CD14-positive monocyte (primary cell): ENCODE data around the gene RRAS. TPM values are rescaled to one million over a fixed set of nuclear protein-coding genes. Genes with fewer than 3 reads are reported as not detected.

ENCODE experiments used
- DNase-seq, 3 donors: peaks; one replicate each; pipeline ENCODE4 v3.0.0-alpha.2; 2011 to 2022
- H2AFZ ChIP-seq: 2 replicates; pipeline ENCODE4 v1.6.0; 2012; ENCODE audit warnings: mild to moderate bottlenecking, low read depth, low read length, inconsistent platforms; ENCODE audit not compliant: insufficient read depth, poor library complexity, severe bottlenecking
- H3K27ac ChIP-seq, 2 donors: 1 replicate in 1 of 2; 2 replicates in 1 of 2; pipeline ENCODE4 v1.5.1; 2012 to 2013; ENCODE audit warnings: low read length in 2 of 2, control low read depth in 1 of 2, inconsistent platforms in 1 of 2, low read depth in 1 of 2, mild to moderate bottlenecking in 1 of 2
- H3K27me3 ChIP-seq, 2 donors: one replicate each; pipeline versions ENCODE4 v1.6.0 to v1.6.1; 2011 to 2013; ENCODE audit warnings: low read length in 2 of 2; ENCODE audit not compliant: control insufficient read depth in 2 of 2, insufficient read depth in 2 of 2
- H3K36me3 ChIP-seq, 2 donors: replicated peaks in 1 of 2; 1 replicate in 1 of 2; 2 replicates in 1 of 2; pipeline versions ENCODE4 v1.5.1 to v1.6.1; 2012 to 2013; ENCODE audit warnings: low read length in 2 of 2, control low read depth in 1 of 2, inconsistent platforms in 1 of 2, mild to moderate bottlenecking in 1 of 2; ENCODE audit not compliant: insufficient read depth in 2 of 2, control insufficient read depth in 1 of 2
- H3K4me1 ChIP-seq, 2 donors: 1 replicate in 1 of 2; 2 replicates in 1 of 2; pipeline versions ENCODE4 v1.5.1 to v1.6.1; 2012 to 2013; ENCODE audit warnings: low read length in 2 of 2, control low read depth in 1 of 2, inconsistent platforms in 1 of 2, mild to moderate bottlenecking in 1 of 2, moderate library complexity in 1 of 2; ENCODE audit not compliant: insufficient read depth in 2 of 2, control insufficient read depth in 1 of 2
- H3K4me2 ChIP-seq: replicated peaks from 2 replicates; pipeline ENCODE3; 2012; ENCODE audit warnings: low read length, moderate library complexity, mild to moderate bottlenecking; ENCODE audit not compliant: poor library complexity, severe bottlenecking; ENCODE audit errors: extremely low read depth
- H3K4me3 ChIP-seq, 3 experiments: fragments of 200-600 bp in 1 of 3; sonication (generic) in 1 of 3; replicated peaks in 1 of 3; 1 replicate in 2 of 3; 2 replicates in 1 of 3; pipeline ENCODE4 v1.5.1; 2011 to 2013; ENCODE audit warnings: low read length in 3 of 3, mild to moderate bottlenecking in 3 of 3, control low read depth in 2 of 3, low read depth in 2 of 3, inconsistent platforms in 1 of 3, moderate library complexity in 1 of 3
- H3K79me2 ChIP-seq: 2 replicates; pipeline ENCODE4 v1.6.0; 2012; ENCODE audit warnings: mild to moderate bottlenecking, control low read depth, inconsistent platforms, low read length, moderate library complexity; ENCODE audit not compliant: insufficient read depth
- H3K9ac ChIP-seq: 2 replicates; pipeline ENCODE4 v1.6.0; 2017; ENCODE audit warnings: low read length, mild to moderate bottlenecking; ENCODE audit not compliant: insufficient read depth, poor library complexity, severe bottlenecking
- H3K9me3 ChIP-seq, 2 donors: replicated peaks in 1 of 2; 1 replicate in 1 of 2; 2 replicates in 1 of 2; pipeline versions ENCODE4 v1.5.1 to v1.6.1; 2012 to 2013; ENCODE audit warnings: low read length in 2 of 2, control low read depth in 1 of 2; ENCODE audit not compliant: control insufficient read depth in 1 of 2, insufficient read depth in 1 of 2
- H4K20me1 ChIP-seq: 2 replicates; pipeline ENCODE4 v1.6.0; 2012; ENCODE audit warnings: mild to moderate bottlenecking, low read length, control low read depth, moderate library complexity; ENCODE audit not compliant: insufficient read depth
- H3K27ac Mint-ChIP-seq, 7 donors: one replicate each; pipeline ENCODE4 v1.8.0; 2020; ENCODE audit warnings: mild to moderate bottlenecking in 7 of 7, mixed read lengths in 7 of 7, moderate library complexity in 6 of 7, inconsistent platforms in 2 of 7
- H3K27me3 Mint-ChIP-seq, 3 donors: one replicate each; pipeline ENCODE4 v1.8.0; 2021 to 2022; ENCODE audit warnings: low read depth in 3 of 3, mild to moderate bottlenecking in 3 of 3, mixed read lengths in 3 of 3, moderate library complexity in 3 of 3, inconsistent platforms in 1 of 3
- H3K36me3 Mint-ChIP-seq, 2 donors: one replicate each; pipeline ENCODE4 v1.8.0; 2020; ENCODE audit warnings: mixed read lengths in 2 of 2, inconsistent platforms in 1 of 2, mild to moderate bottlenecking in 1 of 2
- H3K4me1 Mint-ChIP-seq: one replicate; pipeline ENCODE4 v1.8.0; 2020; ENCODE audit warnings: mild to moderate bottlenecking, mixed read lengths
- H3K4me3 Mint-ChIP-seq, 2 donors: one replicate each; pipeline ENCODE4 v1.8.0; 2020; ENCODE audit warnings: mild to moderate bottlenecking in 2 of 2, mixed read lengths in 2 of 2, moderate library complexity in 1 of 2
- H3K9me3 Mint-ChIP-seq, 7 donors: one replicate each; pipeline ENCODE4 v1.8.0; 2020 to 2022; ENCODE audit warnings: mixed read lengths in 7 of 7, mild to moderate bottlenecking in 6 of 7, moderate library complexity in 6 of 7, inconsistent platforms in 2 of 7
- CTCF ChIP-seq: fragments of 200-600 bp; IDR thresholded peaks from one replicate; pipeline ENCODE4 v1.8.0; 2022; ENCODE audit warnings: antibody characterized with exemption, mild to moderate bottlenecking
- WGBS: methylation state at CpG from one replicate; pipeline ENCODE4 v1.1.5; 2013; ENCODE audit warnings: missing lambda C conversion rate; ENCODE audit not compliant: insufficient coverage; 5-methylcytosine and 5-hydroxymethylcytosine counted together
- intact Hi-C, 2 donors: fragments of 100-400 bp; cut with micrococcal nuclease; formaldehyde crosslinking; loops; one replicate each; pipeline versions ENCODE4 v1.15.0 to v1.15.1; 2023
- polyA plus RNA-seq, 3 donors: library from polyadenylated mRNA; depleted of rRNA in 1 of 3; unstranded in 2 of 3; stranded (reverse) in 1 of 3; fragments of 300-500 nt in 2 of 3; fragments of >200 nt in 1 of 3; fragmentation: Illumina TruSeq in 2 of 3; gene quantifications; 1 replicate in 2 of 3; 2 replicates in 1 of 3; pipeline ENCODE4 v1.2.3, GENCODE V29; 2012 to 2021

Gene RRAS
- polyA plus RNA-seq, 3 donors = 74.9 to 91.7 (median 80.0) TPM

DNA sequence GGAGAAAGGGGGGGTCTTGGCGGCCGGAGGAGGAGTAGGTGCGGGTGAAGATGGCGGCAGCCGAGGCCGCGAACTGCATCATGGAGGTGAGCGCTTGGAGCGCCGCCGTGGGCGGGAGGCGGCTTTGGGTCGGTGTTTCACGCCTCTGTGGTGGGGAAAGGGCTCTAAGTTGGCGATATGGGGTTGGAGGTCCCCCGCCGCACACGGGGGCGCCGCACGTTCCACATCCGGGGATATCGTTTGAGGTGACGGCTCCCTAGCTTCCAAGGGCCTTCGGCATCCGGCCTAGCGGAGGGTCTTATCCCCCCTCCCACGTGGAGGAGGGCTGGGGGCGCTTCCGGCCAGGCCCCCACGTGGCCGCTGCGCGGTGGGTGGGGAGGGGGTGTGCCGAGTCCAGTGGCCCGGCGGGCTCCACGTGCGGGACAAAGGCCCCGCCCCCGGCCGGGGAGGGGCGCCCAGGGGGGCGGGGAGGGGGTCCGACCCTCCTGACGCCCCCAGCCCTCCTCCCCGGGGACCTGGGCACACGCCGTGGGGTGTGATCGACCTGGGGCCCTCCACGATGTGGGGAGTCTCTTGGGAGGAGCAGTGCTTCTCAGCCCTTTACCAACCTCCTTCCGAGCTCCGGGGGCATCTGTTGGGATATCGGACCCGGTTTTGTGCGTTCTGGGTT is 37.4 kb upstream of the RRAS start, which contains the start of gene PRMT1:
PRMT1 (plus strand) TSS at position 41 of the 670 bp plus-strand sequence; CDS start at position 51, 10 bp downstream.
- no peaks in the 10 kb centered on the region for H3K27me3 ChIP-seq
- peak within 1 kb of the TSS; percentile 91 to 98 for H3K27ac ChIP-seq
- H3K4me1 ChIP-seq = peaks cover 24 to 38% of the 10 kb centered on the region in 2 donors
- peaks cover 13 to 17% of the 10 kb centered on the region in 2 donors for H3K36me3 Mint-ChIP-seq
- peaks cover 0 to 2% (median 0%) of the 10 kb centered on the region in 7 donors for H3K9me3 Mint-ChIP-seq
- H3K4me3 ChIP-seq = peak within 1 kb of the TSS; percentile 92 to 98 (median 93)
- peak within 1 kb of the TSS; percentile 79 for H2AFZ ChIP-seq
- no peak for DNase-seq
- peaks cover 19% of the 10 kb centered on the region for H3K4me1 Mint-ChIP-seq
- H4K20me1 ChIP-seq = peaks cover 25% of the 10 kb centered on the region
- H3K36me3 ChIP-seq = peaks cover 7 to 8% of the 10 kb centered on the region in 2 donors
- peaks cover 0 to 5% (median 0%) of the 10 kb centered on the region in 3 donors for H3K27me3 Mint-ChIP-seq
- H3K9me3 ChIP-seq = no peaks in the 10 kb centered on the region
- no peak for TF ChIP-seq CTCF
- WGBS = 0% methylated on average over 27 of the region's 57 CpGs
- peak within 1 kb of the TSS; percentile 100 for H3K4me2 ChIP-seq
- peak within 1 kb of the TSS; percentile 96 for H3K4me3 Mint-ChIP-seq
- intact Hi-C loops = loop anchor here (2.0 to 10.0 kb wide), 7 partner anchors 35 to 205 kb away; partner anchors contain the start of genes PRR12 (in 2 of the 2), RPS11 (in 2 of the 2), SCAF1 (in 2 of the 2) and AKT1S1 (in 1 of the 2)
- H3K79me2 ChIP-seq = peaks cover 37% of the 10 kb centered on the region
- H3K9ac ChIP-seq = peak within 1 kb of the TSS; percentile 84
- peak within 1 kb of the TSS; percentile 98 to 100 (median 100) for H3K27ac Mint-ChIP-seq

DNA sequence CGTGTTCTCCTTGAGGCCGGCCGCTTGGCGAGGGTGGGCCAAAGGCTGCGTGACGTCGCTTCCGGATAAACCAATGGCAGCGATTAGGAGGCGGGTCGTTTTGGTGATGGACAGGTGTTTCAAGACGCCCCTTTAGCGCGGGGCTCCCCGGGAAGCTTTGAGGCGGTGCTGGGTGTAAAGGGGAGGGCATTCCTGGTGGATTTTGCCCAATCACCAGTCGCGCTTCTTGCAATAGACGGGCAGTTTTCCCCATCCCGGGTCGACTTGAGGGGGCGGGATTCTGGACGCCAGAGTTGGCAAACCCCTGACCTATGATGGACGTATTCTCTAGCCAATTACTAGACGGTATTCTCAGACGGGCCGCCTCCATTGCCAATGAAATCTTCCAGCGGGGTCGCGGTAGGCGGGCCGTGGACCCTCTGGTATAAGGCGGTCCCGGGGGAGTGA is 36.9 kb upstream of the RRAS start:
- Mint-ChIP-seq H3K36me3 (peaks cover 7 to 12% of the 10 kb centered on the region in 2 donors), H3K27ac (peak overlapping the region; percentile 98 to 100 (median 100)), H3K27me3 (peaks cover 0 to 5% (median 0%) of the 10 kb centered on the region in 3 donors), H3K4me3 (peak overlapping the region; percentile 96), H3K4me1 (peaks cover 25% of the 10 kb centered on the region), H3K9me3 (peaks cover 0 to 2% (median 0%) of the 10 kb centered on the region in 7 donors)
- Histone ChIP-seq H4K20me1 (peaks cover 25% of the 10 kb centered on the region), H3K9me3 (no peaks in the 10 kb centered on the region), H2AFZ (peak overlapping the region; percentile 79), H3K27me3 (no peaks in the 10 kb centered on the region), H3K36me3 (peaks cover 2 to 6% of the 10 kb centered on the region in 2 donors), H3K79me2 (peaks cover 37% of the 10 kb centered on the region), H3K4me3 (peak overlapping the region; percentile 92 to 98 (median 93)), H3K4me2 (peak overlapping the region; percentile 100), H3K27ac (peak overlapping the region; percentile 91 to 98), H3K9ac (peak overlapping the region; percentile 84), H3K4me1 (peaks cover 29 to 38% of the 10 kb centered on the region in 2 donors)
- no peak for TF ChIP-seq CTCF
- DNase-seq = peak; percentile 99 to 100 (median 100)
- intact Hi-C loops = loop anchor here (2.0 to 10.0 kb wide), 7 partner anchors 34 to 205 kb away; partner anchors contain the start of genes PRR12 (in 2 of the 2), RPS11 (in 2 of the 2), SCAF1 (in 2 of the 2) and AKT1S1 (in 1 of the 2)
- under 1% methylated on average over 30 of the region's 34 CpGs for WGBS
